Subcutaneous adipose tissue (tissue), 4 donors: ENCODE data around the gene GPR160. TPM values are rescaled to one million over a fixed set of nuclear protein-coding genes. Genes with fewer than 3 reads are reported as not detected.

Source experiments
- total RNA-seq, 4 donors: library from RNA; depleted of rRNA; stranded (reverse); fragments of >200 nt; gene quantifications; one replicate each; pipeline ENCODE4 v1.1.0, GENCODE V29; 2016
- TF ChIP-seq, protein P1 (sequence below): fragments of 450-650 bp; IDR thresholded peaks from one replicate; pipeline ENCODE4 v1.5.1; 2016; ENCODE audit warnings: low read depth, mild to moderate bottlenecking, control low read depth, antibody characterized with exemption, moderate library complexity

GPR160 gene
- total RNA-seq, 4 donors from 2014 or later, result 4.6 to 13.9 (median 8.9) TPM

- TF ChIP-seq, protein P1, sequence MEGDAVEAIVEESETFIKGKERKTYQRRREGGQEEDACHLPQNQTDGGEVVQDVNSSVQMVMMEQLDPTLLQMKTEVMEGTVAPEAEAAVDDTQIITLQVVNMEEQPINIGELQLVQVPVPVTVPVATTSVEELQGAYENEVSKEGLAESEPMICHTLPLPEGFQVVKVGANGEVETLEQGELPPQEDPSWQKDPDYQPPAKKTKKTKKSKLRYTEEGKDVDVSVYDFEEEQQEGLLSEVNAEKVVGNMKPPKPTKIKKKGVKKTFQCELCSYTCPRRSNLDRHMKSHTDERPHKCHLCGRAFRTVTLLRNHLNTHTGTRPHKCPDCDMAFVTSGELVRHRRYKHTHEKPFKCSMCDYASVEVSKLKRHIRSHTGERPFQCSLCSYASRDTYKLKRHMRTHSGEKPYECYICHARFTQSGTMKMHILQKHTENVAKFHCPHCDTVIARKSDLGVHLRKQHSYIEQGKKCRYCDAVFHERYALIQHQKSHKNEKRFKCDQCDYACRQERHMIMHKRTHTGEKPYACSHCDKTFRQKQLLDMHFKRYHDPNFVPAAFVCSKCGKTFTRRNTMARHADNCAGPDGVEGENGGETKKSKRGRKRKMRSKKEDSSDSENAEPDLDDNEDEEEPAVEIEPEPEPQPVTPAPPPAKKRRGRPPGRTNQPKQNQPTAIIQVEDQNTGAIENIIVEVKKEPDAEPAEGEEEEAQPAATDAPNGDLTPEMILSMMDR, result no peak
These were observed 9.3 kb downstream of the GPR160 start for GRCh38 chr3:170047133-170047404.

DNA sequence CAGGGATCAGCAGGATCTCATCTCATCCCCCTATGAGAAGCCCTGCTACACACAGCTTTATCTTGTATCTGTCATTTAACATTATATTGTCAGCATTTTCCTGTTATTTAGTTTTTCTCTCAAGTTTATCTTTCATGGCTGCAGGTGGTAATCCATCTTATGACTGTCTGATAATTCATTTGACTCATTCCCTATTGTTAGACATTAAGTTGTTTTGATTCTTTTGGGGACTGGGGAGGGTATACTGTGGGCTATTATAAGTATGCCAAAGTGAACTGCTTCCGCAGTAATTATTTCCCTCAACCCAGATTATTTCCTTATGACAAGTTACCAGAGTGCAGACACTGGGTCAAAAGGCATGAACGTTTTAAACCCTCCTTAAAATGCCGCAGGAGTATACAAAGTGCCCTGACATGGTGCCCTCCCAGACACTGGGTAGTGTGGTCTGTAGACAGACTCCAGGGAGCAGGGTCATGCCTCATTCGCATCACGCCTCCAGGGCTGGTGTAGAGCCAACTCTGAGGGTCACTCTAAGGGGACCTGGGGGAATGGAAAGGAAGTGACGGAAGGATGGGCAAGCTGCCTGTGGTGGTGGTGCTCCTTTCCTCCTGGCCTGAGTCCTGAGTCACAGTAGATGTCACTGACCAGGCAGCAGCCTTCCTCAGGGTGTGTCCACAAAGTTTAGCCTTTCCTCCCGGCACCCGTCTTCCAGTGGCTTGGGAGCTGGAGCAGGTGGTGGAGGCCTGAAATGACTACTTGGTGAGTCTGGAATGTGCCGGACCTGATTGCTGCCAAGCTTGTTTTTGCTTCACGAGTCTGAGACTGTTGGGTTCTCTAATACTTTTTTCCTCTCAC, 11.6 kb downstream of the GPR160 start:
- TF ChIP-seq, protein P1, result no peak

DNA sequence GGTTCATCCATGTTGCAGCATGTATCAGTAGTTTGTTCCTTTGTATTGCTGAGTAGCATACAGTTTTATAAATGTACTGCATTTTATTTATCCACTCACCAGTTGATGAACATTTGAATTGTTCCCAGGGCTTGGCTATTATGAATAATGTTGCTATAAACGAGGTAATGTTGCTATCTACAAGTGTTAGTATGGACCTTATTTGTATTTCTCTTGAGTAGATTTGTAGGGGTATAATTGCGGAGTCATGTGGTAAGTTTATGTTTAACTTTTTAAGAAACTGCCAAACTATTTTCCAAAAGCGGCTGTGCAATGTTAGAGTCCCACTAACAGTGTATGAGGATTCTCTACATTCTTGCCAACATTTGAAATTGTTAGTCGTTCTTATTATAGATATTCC, 13.0 kb downstream of the GPR160 start:
- TF ChIP-seq, protein P1, result no peak

- TF ChIP-seq, protein P1, result no peak
These were observed 14.6 kb downstream of the GPR160 start for GRCh38 chr3:170052398-170052797.

DNA sequence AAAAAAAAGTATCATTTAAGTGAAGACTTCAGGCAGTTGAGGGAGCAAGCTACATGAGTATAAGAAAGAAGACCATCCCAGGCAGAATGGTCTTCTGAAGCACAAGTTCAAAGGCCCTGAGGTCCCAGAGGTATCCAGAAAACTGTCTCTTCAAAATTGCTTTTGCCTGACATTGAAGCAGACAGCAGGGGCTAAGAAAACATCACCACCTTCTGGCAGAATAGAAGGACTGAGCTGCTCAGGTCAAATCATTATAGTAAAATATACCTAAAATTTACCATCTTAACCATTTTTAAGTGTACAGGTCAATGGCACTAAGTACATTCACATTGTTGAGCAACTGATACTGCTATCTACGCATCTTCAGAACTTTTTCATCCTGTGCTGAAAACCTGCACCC, 16.4 kb downstream of the GPR160 start:
- TF ChIP-seq, protein P1, result no peak

- TF ChIP-seq, protein P1, result no peak
These were observed 17.4 kb downstream of the GPR160 start for GRCh38 chr3:170055209-170055608.

DNA sequence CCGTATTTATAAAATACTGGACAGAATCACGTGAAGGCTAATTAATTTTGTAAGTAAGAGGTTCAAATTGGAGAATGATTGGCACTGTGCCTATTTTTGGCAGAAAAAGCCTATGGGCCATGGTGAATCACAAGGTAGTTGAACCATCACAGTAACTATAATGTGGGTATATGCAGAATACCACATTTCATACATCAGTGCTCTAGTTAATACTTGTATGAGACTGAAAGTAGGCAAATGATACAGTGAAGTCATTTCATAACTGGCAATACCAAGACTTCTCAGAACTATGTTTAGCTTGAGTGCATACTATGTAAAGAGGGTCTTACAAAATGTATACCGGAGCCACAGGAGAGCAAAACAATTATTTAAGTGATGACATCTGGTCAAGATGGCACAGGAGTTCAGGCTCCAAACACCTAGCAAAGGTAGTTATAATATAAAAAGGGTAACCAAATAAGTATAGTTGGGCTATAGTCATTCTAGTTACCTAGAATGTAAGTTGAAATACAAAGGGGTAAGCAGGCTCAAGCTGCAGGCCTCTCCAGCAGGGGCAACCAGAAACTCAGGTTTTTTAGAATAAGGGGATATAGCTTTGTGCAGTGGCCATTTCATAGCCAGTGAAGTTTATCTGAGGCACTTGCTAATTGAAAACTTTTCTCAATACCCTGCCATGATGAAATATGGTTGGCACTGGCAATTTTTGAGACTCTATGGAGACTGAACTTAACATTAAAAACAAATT, 19.1 kb downstream of the GPR160 start:
- TF ChIP-seq, protein P1, result no peak
